ENCODE measurements around the gene ALMS1.
"Not testable (repeated sequence)": the region's sequence is repeated elsewhere in the genome, so short reads cannot be mapped to it uniquely, and the experiment has no call there.

ALMS1 gene

DNA sequence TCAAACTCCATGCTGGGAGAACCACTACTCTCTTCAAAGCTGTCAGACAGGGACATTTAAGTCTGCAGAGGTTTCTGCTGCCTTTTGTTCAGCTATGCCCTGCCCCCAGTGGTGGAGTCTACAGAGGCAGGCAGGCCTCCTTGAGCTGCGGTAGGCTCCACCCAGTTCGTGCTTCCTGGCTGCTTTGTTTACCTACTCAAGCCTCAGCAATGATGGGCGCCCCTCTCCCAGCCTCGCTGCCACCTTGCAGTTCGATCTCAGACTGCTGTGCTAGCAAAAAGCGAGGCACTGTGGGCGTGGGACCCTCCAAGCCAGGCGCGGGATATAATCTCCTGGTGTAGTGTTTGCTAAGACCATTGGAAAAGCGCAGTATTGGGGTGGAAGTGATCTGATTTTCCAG is 262.1 kb downstream of the ALMS1 start:
- not testable (repeated sequence) for H3K27ac ChIP-seq (ENCODE audit: low read length, poor library complexity, severe bottlenecking); H4K8ac ChIP-seq (ENCODE audit: low read length); DNase-seq; H3K23ac ChIP-seq (ENCODE audit: low read length in 2 of 2); H2BK15ac ChIP-seq (ENCODE audit: low read depth, poor library complexity, severe bottlenecking); H2BK12ac ChIP-seq (ENCODE audit: low read length in 2 of 2); H3K18ac ChIP-seq (ENCODE audit: low read depth in 1 of 2, low read length in 2 of 2); H3K79me1 ChIP-seq (replicated peaks; ENCODE audit: low read length, poor library complexity, severe bottlenecking); H3K9me3 ChIP-seq (ENCODE audit: control insufficient read depth, low read length); H3K36me3 ChIP-seq (ENCODE audit: control insufficient read depth in 1 of 2, insufficient read depth in 2 of 2, low read depth in 1 of 2, low read length in 2 of 2); H2BK120ac ChIP-seq (ENCODE audit: low read depth, low read length); H3K4me3 ChIP-seq (ENCODE audit: insufficient read depth in 1 of 2, low read depth in 1 of 2, low read length in 2 of 2); H3K4me1 ChIP-seq (ENCODE audit: control insufficient read depth, insufficient read depth, low read depth, low read length); H3K4ac ChIP-seq (ENCODE audit: low read depth in 1 of 2, low read length in 2 of 2); H4K91ac ChIP-seq (ENCODE audit: low read length); H3K4me2 ChIP-seq (ENCODE audit: low read length, poor library complexity, severe bottlenecking); H3K14ac ChIP-seq (ENCODE audit: low read length in 2 of 2); H2AK5ac ChIP-seq (ENCODE audit: low read length, severe bottlenecking); H2AFZ ChIP-seq (ENCODE audit: low read depth, low read length); H2BK5ac ChIP-seq (ENCODE audit: low read depth, low read length, poor library complexity, severe bottlenecking); H3K9ac ChIP-seq (ENCODE audit: low read length)
- 81% methylated on average over 9 of the region's 10 CpGs for WGBS
- H3K27me3 ChIP-seq (ENCODE audit: control insufficient read depth in 1 of 2, insufficient read depth in 1 of 2, low read length in 2 of 2), result peaks cover 9 to 47% of the 10 kb centered on the region in 2 experiments

DNA sequence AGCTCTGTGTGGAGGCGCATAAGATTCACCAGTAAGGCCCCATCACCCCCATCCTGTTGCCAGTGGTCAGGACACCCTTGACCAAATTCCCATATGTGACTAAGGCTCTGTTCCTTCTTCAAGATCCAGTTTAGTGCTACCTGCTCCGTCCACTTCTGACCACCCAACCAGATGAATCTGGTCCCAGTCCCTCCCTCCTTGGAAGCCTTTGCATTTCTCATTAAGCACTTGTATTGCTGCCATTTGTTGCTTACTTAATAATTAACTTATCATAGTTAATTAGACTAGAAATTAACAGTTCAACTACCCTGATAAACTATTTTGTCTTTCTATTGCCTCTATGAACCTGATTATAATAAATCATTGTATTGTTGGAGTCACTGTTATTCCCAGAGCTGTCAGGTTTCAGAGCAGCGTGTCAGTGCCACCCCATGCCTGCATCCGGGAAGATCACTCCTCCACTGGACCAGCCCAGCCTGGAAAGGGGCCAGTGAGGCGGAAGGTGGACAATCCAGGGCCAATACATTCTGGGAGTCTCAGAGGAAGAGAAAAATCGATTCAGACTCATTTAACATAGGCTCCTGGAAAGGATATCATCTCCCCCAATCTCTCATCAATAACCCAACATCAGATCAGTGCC is 266.1 kb downstream of the ALMS1 start:
- no peak overlapping the region for H3K4me2 ChIP-seq (ENCODE audit: low read length, poor library complexity, severe bottlenecking)
- no peak overlapping the region for H3K14ac ChIP-seq (ENCODE audit: low read length in 2 of 2)

GRCh38 chr2:73652348-73652747 is 266.7 kb downstream of the ALMS1 start:
- H3K18ac ChIP-seq (ENCODE audit: low read depth in 1 of 2, low read length in 2 of 2), result no peak overlapping the region
- DNase-seq, result no peak
- no peak overlapping the region for H4K91ac ChIP-seq (ENCODE audit: low read length)
- no peaks in the 10 kb centered on the region for H3K36me3 ChIP-seq (ENCODE audit: control insufficient read depth in 1 of 2, insufficient read depth in 2 of 2, low read depth in 1 of 2, low read length in 2 of 2)
- H3K4me2 ChIP-seq (ENCODE audit: low read length, poor library complexity, severe bottlenecking), result no peak overlapping the region
- no peak overlapping the region for H2BK12ac ChIP-seq (ENCODE audit: low read length in 2 of 2)
- no peak overlapping the region for H3K9ac ChIP-seq (ENCODE audit: low read length)
- peaks cover 3 to 38% of the 10 kb centered on the region in 2 experiments for H3K27me3 ChIP-seq (ENCODE audit: control insufficient read depth in 1 of 2, insufficient read depth in 1 of 2, low read length in 2 of 2)
- H3K4me1 ChIP-seq (ENCODE audit: control insufficient read depth, insufficient read depth, low read depth, low read length), result no peaks in the 10 kb centered on the region
- no peak overlapping the region for H3K4me3 ChIP-seq (ENCODE audit: insufficient read depth in 1 of 2, low read depth in 1 of 2, low read length in 2 of 2)
- no peaks in the 10 kb centered on the region for H3K9me3 ChIP-seq (ENCODE audit: control insufficient read depth, low read length)
- no peak overlapping the region for H2BK5ac ChIP-seq (ENCODE audit: low read depth, low read length, poor library complexity, severe bottlenecking)
- no peak overlapping the region for H2AK5ac ChIP-seq (ENCODE audit: low read length, severe bottlenecking)
- 71% methylated on average over 1 of the region's 3 CpGs for WGBS
- H2AFZ ChIP-seq (ENCODE audit: low read depth, low read length), result no peak overlapping the region
- H2BK120ac ChIP-seq (ENCODE audit: low read depth, low read length), result no peak overlapping the region
- no peak overlapping the region for H4K8ac ChIP-seq (ENCODE audit: low read length)
- no peak overlapping the region for H3K4ac ChIP-seq (ENCODE audit: low read depth in 1 of 2, low read length in 2 of 2)
- no peak overlapping the region for H2BK15ac ChIP-seq (ENCODE audit: low read depth, poor library complexity, severe bottlenecking)
- H3K23ac ChIP-seq (ENCODE audit: low read length in 2 of 2), result no peak overlapping the region
- no peak overlapping the region for H3K27ac ChIP-seq (ENCODE audit: low read length, poor library complexity, severe bottlenecking)
- H3K79me1 ChIP-seq (replicated peaks; ENCODE audit: low read length, poor library complexity, severe bottlenecking), result no peaks in the 10 kb centered on the region
- H3K14ac ChIP-seq (ENCODE audit: low read length in 2 of 2), result no peak overlapping the region

More for the DNA sequence above, 266.1 kb downstream of the ALMS1 start:
- Histone ChIP-seq H4K91ac (ENCODE audit: low read length) (no peak overlapping the region), H2BK120ac (ENCODE audit: low read depth, low read length) (no peak overlapping the region), H3K36me3 (ENCODE audit: control insufficient read depth in 1 of 2, insufficient read depth in 2 of 2, low read depth in 1 of 2, low read length in 2 of 2) (no peaks in the 10 kb centered on the region), H3K27me3 (ENCODE audit: control insufficient read depth in 1 of 2, insufficient read depth in 1 of 2, low read length in 2 of 2) (peaks cover 3 to 38% of the 10 kb centered on the region in 2 experiments), H2BK12ac (ENCODE audit: low read length in 2 of 2) (no peak overlapping the region), H2BK15ac (ENCODE audit: low read depth, poor library complexity, severe bottlenecking) (no peak overlapping the region), H2AFZ (ENCODE audit: low read depth, low read length) (no peak overlapping the region), H3K9ac (ENCODE audit: low read length) (no peak overlapping the region), H3K79me1 (replicated peaks; ENCODE audit: low read length, poor library complexity, severe bottlenecking) (no peaks in the 10 kb centered on the region), H3K23ac (ENCODE audit: low read length in 2 of 2) (no peak overlapping the region), H2BK5ac (ENCODE audit: low read depth, low read length, poor library complexity, severe bottlenecking) (no peak overlapping the region), H3K4me1 (ENCODE audit: control insufficient read depth, insufficient read depth, low read depth, low read length) (no peaks in the 10 kb centered on the region), H3K18ac (ENCODE audit: low read depth in 1 of 2, low read length in 2 of 2) (no peak overlapping the region), H3K9me3 (ENCODE audit: control insufficient read depth, low read length) (no peaks in the 10 kb centered on the region), H3K4ac (ENCODE audit: low read depth in 1 of 2, low read length in 2 of 2) (no peak overlapping the region), H3K4me3 (ENCODE audit: insufficient read depth in 1 of 2, low read depth in 1 of 2, low read length in 2 of 2) (no peak overlapping the region), H4K8ac (ENCODE audit: low read length) (no peak overlapping the region), H2AK5ac (ENCODE audit: low read length, severe bottlenecking) (no peak overlapping the region), H3K27ac (ENCODE audit: low read length, poor library complexity, severe bottlenecking) (no peak overlapping the region)
- DNase-seq, result no peak
- 85% methylated on average over 5 of the region's 6 CpGs for WGBS

DNA sequence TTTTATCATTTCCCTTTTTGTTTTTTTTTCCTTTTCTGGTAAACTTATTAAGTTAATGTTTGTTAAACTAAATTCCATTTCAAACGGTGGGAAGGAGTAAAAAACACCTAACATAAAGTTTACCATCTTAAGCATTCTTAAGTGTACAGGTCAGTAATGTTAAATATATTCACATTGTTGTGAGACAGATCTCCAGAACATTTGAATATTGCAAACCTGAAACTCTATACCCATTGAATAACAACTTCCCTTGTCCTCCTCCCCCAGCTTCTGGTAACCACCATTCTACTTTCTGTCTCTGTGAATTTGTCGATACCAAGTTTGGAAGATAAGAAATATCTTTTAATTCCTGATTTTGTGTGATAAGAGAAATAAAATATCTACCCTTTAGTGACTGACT is 268.5 kb downstream of the ALMS1 start:
- no peaks in the 10 kb centered on the region for H3K79me1 ChIP-seq (replicated peaks; ENCODE audit: low read length, poor library complexity, severe bottlenecking)
- H3K4me1 ChIP-seq (ENCODE audit: control insufficient read depth, insufficient read depth, low read depth, low read length), result no peaks in the 10 kb centered on the region
- H3K4me2 ChIP-seq (ENCODE audit: low read length, poor library complexity, severe bottlenecking), result no peak overlapping the region
- H3K4me3 ChIP-seq (ENCODE audit: insufficient read depth in 1 of 2, low read depth in 1 of 2, low read length in 2 of 2), result no peak overlapping the region
- no peak overlapping the region for H4K91ac ChIP-seq (ENCODE audit: low read length)
- H2AK5ac ChIP-seq (ENCODE audit: low read length, severe bottlenecking), result no peak overlapping the region
- no peak overlapping the region for H3K23ac ChIP-seq (ENCODE audit: low read length in 2 of 2)
- no peak overlapping the region for H2BK15ac ChIP-seq (ENCODE audit: low read depth, poor library complexity, severe bottlenecking)
- H2BK120ac ChIP-seq (ENCODE audit: low read depth, low read length), result no peak overlapping the region
- no peak overlapping the region for H3K18ac ChIP-seq (ENCODE audit: low read depth in 1 of 2, low read length in 2 of 2)
- peaks cover 9% of the 10 kb centered on the region for H3K9me3 ChIP-seq (ENCODE audit: control insufficient read depth, low read length)
- H3K27ac ChIP-seq (ENCODE audit: low read length, poor library complexity, severe bottlenecking), result no peak overlapping the region
- no peak overlapping the region for H4K8ac ChIP-seq (ENCODE audit: low read length)
- H3K14ac ChIP-seq (ENCODE audit: low read length in 2 of 2), result no peak overlapping the region
- H2BK5ac ChIP-seq (ENCODE audit: low read depth, low read length, poor library complexity, severe bottlenecking), result no peak overlapping the region
- 100% methylated on average over 1 of the region's 2 CpGs for WGBS
- peaks cover 3 to 24% of the 10 kb centered on the region in 2 experiments for H3K27me3 ChIP-seq (ENCODE audit: control insufficient read depth in 1 of 2, insufficient read depth in 1 of 2, low read length in 2 of 2)
- DNase-seq, result no peak
- no peaks in the 10 kb centered on the region for H3K36me3 ChIP-seq (ENCODE audit: control insufficient read depth in 1 of 2, insufficient read depth in 2 of 2, low read depth in 1 of 2, low read length in 2 of 2)
- no peak overlapping the region for H3K4ac ChIP-seq (ENCODE audit: low read depth in 1 of 2, low read length in 2 of 2)
- no peak overlapping the region for H2BK12ac ChIP-seq (ENCODE audit: low read length in 2 of 2)
- no peak overlapping the region for H2AFZ ChIP-seq (ENCODE audit: low read depth, low read length)
- H3K9ac ChIP-seq (ENCODE audit: low read length), result no peak overlapping the region
